K562 (cell line): ENCODE results near the gene TRIM27. TPM values are rescaled to one million over a fixed set of nuclear protein-coding genes. Genes with fewer than 3 reads are reported as not detected.

Source experiments
- ATAC-seq: fragments of 200-7000 bp; cut with Tn5 transposase; 3 replicates; pipeline ENCODE4 v1.9.1; 2020; ENCODE audit warnings: moderate library complexity
- BruUV-seq: library from RNA; stranded (reverse); fragments of 400-500 nt; replicated peaks from 2 replicates; lab custom pipeline; 2021; lab: Mats Ljungman, UMichigan
- CTCF ChIA-PET: fragments of 300-600 bp; formaldehyde crosslinking; extraction: SDS; loops from one replicate; lab custom pipeline; 2021; ENCODE audit warnings: low intra/inter-chr PET ratio; lab: Yijun Ruan, JAX
- POLR2A ChIA-PET: fragments of 300-600, 350-650 bp; sonication (Branson Sonifier 250); formaldehyde crosslinking; extraction: SDS; loops from one replicate; lab custom pipeline; 2021; ENCODE audit warnings: antibody characterized with exemption, inconsistent platforms; lab: Yijun Ruan, JAX
- DNase-seq, 4 experiments: peaks; one replicate each; pipeline versions ENCODE4 v3.0.0 to v3.0.0-alpha.2; 2011 to 2018; ENCODE audit warnings: low spot score in 3 of 4, mixed read lengths in 3 of 4; ENCODE audit errors: extremely low read depth in 1 of 4
- FAIRE-seq: peaks from 2 replicates; lab custom pipeline; 2011; peaks lifted over from hg19 to GRCh38; lab: Jason Lieb, UNC
- H2AFZ ChIP-seq: 2 replicates; pipeline ENCODE4 v1.6.0; 2011; ENCODE audit warnings: low read depth, low read length, control low read depth, inconsistent platforms
- H3K27ac ChIP-seq: fragments of 200-600 bp; 3 replicates; pipeline ENCODE4 v1.8.0; 2011; ENCODE audit warnings: low read depth, mild to moderate bottlenecking, control low read depth, inconsistent platforms, low read length, moderate library complexity, mixed read lengths; ENCODE audit errors: extremely low read depth
- H3K27me3 ChIP-seq, 2 experiments: fragments of 300-600 bp in 1 of 2; 2 replicates in 1 of 2; 3 replicates in 1 of 2; pipeline versions ENCODE4 v1.6.0 to v1.8.0; 2011; ENCODE audit warnings: inconsistent platforms in 2 of 2, low read length in 2 of 2, mild to moderate bottlenecking in 1 of 2, mixed read lengths in 1 of 2, moderate library complexity in 1 of 2; ENCODE audit not compliant: control insufficient read depth in 2 of 2, insufficient read depth in 2 of 2
- H3K36me3 ChIP-seq: fragments of 300-600 bp; 3 replicates; pipeline ENCODE4 v1.8.0; 2011; ENCODE audit warnings: mild to moderate bottlenecking, low read length, inconsistent platforms; ENCODE audit not compliant: control insufficient read depth, insufficient read depth
- H3K4me1 ChIP-seq, 2 experiments: fragments of 200-600 bp in 1 of 2; replicated peaks in 1 of 2; 2 replicates in 1 of 2; 3 replicates in 1 of 2; pipeline versions ENCODE4 v1.5.1 to v1.8.0; 2011; ENCODE audit warnings: inconsistent platforms in 2 of 2, low read length in 2 of 2, mild to moderate bottlenecking in 1 of 2, mixed read lengths in 1 of 2, moderate library complexity in 1 of 2; ENCODE audit not compliant: control insufficient read depth in 2 of 2, insufficient read depth in 2 of 2
- H3K4me2 ChIP-seq: 2 replicates; pipeline ENCODE4 v1.6.1; 2011; ENCODE audit warnings: low read length, control low read depth, inconsistent platforms, mixed read lengths; ENCODE audit not compliant: insufficient read depth
- H3K4me3 ChIP-seq: fragments of 200-600 bp; sonication (generic), shearing (Covaris generic); 2 replicates; pipeline ENCODE4 v1.5.1; 2016; ENCODE audit warnings: control low read depth, inconsistent platforms
- H3K79me2 ChIP-seq: fragments of 200-600 bp; 3 replicates; pipeline ENCODE4 v1.8.0; 2011; ENCODE audit warnings: low read length, inconsistent platforms; ENCODE audit not compliant: control insufficient read depth, insufficient read depth
- H3K9ac ChIP-seq, 2 experiments: 2 replicates each; pipeline versions ENCODE4 v1.6.0 to v1.6.1; 2011; ENCODE audit warnings: low read depth in 2 of 2, low read length in 2 of 2, control low read depth in 1 of 2, inconsistent platforms in 1 of 2, mild to moderate bottlenecking in 1 of 2, mixed read lengths in 1 of 2; ENCODE audit not compliant: insufficient read depth in 1 of 2
- H3K9me1 ChIP-seq: one replicate; pipeline ENCODE4 v1.6.0; 2011; ENCODE audit warnings: inconsistent platforms, mild to moderate bottlenecking, low read length, moderate library complexity; ENCODE audit not compliant: control insufficient read depth, insufficient read depth
- H3K9me3 ChIP-seq: replicated peaks from 2 replicates; pipeline ENCODE4 v1.5.1; 2011; ENCODE audit warnings: low read depth, low read length, inconsistent platforms; ENCODE audit not compliant: control insufficient read depth, insufficient read depth
- H4K20me1 ChIP-seq: replicated peaks from 2 replicates; pipeline ENCODE4 v1.6.1; 2011; ENCODE audit warnings: low read length, inconsistent platforms, mixed read lengths; ENCODE audit not compliant: control insufficient read depth, insufficient read depth
- ASH1L ChIP-seq: fragments of 450-650 bp; IDR thresholded peaks from 2 replicates; pipeline ENCODE4 v1.6.1; 2018; ENCODE audit warnings: borderline replicate concordance, mild to moderate bottlenecking, low read depth; ENCODE audit not compliant: partially characterized antibody
- E2F3 ChIP-seq: fragments of 250-450 bp; sonication (Bioruptor Pico); IDR thresholded peaks from 2 replicates; pipeline ENCODE4 v1.4.0; 2020; ENCODE audit warnings: mild to moderate bottlenecking
- HMG20B ChIP-seq: fragments of 250-450 bp; sonication (Bioruptor Pico); IDR thresholded peaks from 2 replicates; pipeline ENCODE4 v1.5.0; 2021; ENCODE audit warnings: mild to moderate bottlenecking
- LEF1 ChIP-seq: fragments of 450-650 bp; IDR thresholded peaks from 2 replicates; pipeline ENCODE4 v1.6.1; 2016; ENCODE audit warnings: mild to moderate bottlenecking
- NEUROD1 ChIP-seq: fragments of 150-350 bp; IDR thresholded peaks from 2 replicates; pipeline ENCODE4 v1.6.1; 2014; ENCODE audit warnings: borderline replicate concordance, low read length, low read depth; ENCODE audit not compliant: partially characterized antibody
- RBBP5 ChIP-seq: fragments of 200-600 bp; sonication (generic); IDR thresholded peaks from 2 replicates; pipeline ENCODE4 v1.6.1; 2012; ENCODE audit warnings: borderline replicate concordance, mild to moderate bottlenecking, low read length, control low read depth, inconsistent platforms; ENCODE audit not compliant: insufficient read depth, poor library complexity, severe bottlenecking
- RBFOX2 ChIP-seq: fragments of 200-400 bp; formaldehyde crosslinking; IDR thresholded peaks from 2 replicates; pipeline ENCODE4 v1.6.1; 2017; ENCODE audit warnings: low read depth, mild to moderate bottlenecking, low read length, moderate library complexity
- SMAD4 ChIP-seq: fragments of 250-450 bp; sonication (Bioruptor Pico); conservative IDR thresholded peaks from 2 replicates; pipeline ENCODE4 v1.8.0; 2021; ENCODE audit warnings: inconsistent platforms, mild to moderate bottlenecking, moderate library complexity
- YY1 ChIP-seq, 3 experiments: IDR thresholded peaks; 2 replicates each; pipeline ENCODE4 v1.6.1; 2011; ENCODE audit warnings: low read length in 2 of 3, mild to moderate bottlenecking in 2 of 3, moderate library complexity in 2 of 3, borderline replicate concordance in 1 of 3, control low read depth in 1 of 3, low read depth in 1 of 3; ENCODE audit not compliant: insufficient read depth in 3 of 3, insufficient replicate concordance in 2 of 3, control insufficient read depth in 1 of 3, insufficient read length in 1 of 3; ENCODE audit errors: extremely low read depth in 1 of 3
- WGBS: fragments of 100-300 bp; shearing (Covaris generic); methylation state at CpG from one replicate; pipeline ENCODE4 v1.1.6; 2016; ENCODE audit warnings: low coverage, mixed read lengths; ENCODE audit not compliant: insufficient coverage; ENCODE audit errors: missing lambda C conversion rate; 5-methylcytosine and 5-hydroxymethylcytosine counted together
- in situ Hi-C: fragments of 300-500 bp; cut with MboI; formaldehyde crosslinking; loops from 4 replicates; pipeline ENCODE4 v1.15.0; 2018; ENCODE audit warnings: inconsistent platforms, mixed read lengths
- intact Hi-C: fragments of 100-400 bp; cut with micrococcal nuclease; formaldehyde crosslinking; loops from 2 replicates; pipeline ENCODE4 v1.14.2; 2022
- polyA plus RNA-seq, 8 experiments: library from polyadenylated mRNA; depleted of rRNA in 4 of 8; stranded (reverse) in 5 of 8; unstranded in 3 of 8; fragments of >200 nt; fragmentation: Nextera tagmentation in 2 of 8; fragmentation: Illumina TruSeq in 1 of 8; extraction: Ambion mirVana in 2 of 8; extraction: Trizol in 1 of 8; gene quantifications; 2 replicates each; pipeline versions ENCODE4 v1.2.1 to v1.2.3, GENCODE V29; 2011 to 2014; ENCODE audit warnings: inconsistent platforms in 1 of 8, missing spikeins in 1 of 8
- total RNA-seq, 7 experiments: library from RNA; depleted of rRNA in 6 of 7; stranded (reverse); fragments of >200 nt in 6 of 7; fragmentation: Illumina TruSeq in 2 of 7; extraction: Trizol in 2 of 7; gene quantifications; 2 replicates each; pipeline versions ENCODE4 v1.2.1 to v1.2.3, GENCODE V29; 2011 to 2021; ENCODE audit warnings: low replicate concordance in 1 of 7
- TF ChIP-seq, protein P1 (sequence below): sonication (generic); formaldehyde crosslinking; IDR thresholded peaks from 2 replicates; pipeline ENCODE4 v1.8.0; 2022; ENCODE audit warnings: mild to moderate bottlenecking, missing genetic modification reagents

TRIM27 gene
- total and polyA plus RNA-seq, 9 of the 15 experiments (the other 6 are each of a cell fraction or from before 2014, with no cell fraction given) = 37.7 to 235 (median 122) TPM

- peak; percentile 74 for TF ChIP-seq RBBP5
- peak; percentile 88 for TF ChIP-seq RBFOX2
- peak; percentile 84 for TF ChIP-seq E2F3 (CRISPR knock-in tag)
- TF ChIP-seq ASH1L = peak; percentile 80
- peak; percentile 24; the same call in 1 of the 2 replicates for TF ChIP-seq SMAD4 (CRISPR knock-in tag)
Observed at GRCh38 chr6:28866205-28867085, 57.3 kb downstream of the TRIM27 start (continued).

GRCh38 chr6:28865401-28866204 lies 58.2 kb downstream of the TRIM27 start:
- BruUV-seq = TSS peak; percentile 93
- 88% methylated on average over 25 of the region's 25 CpGs for WGBS
- H4K20me1 ChIP-seq = no peaks in the 10 kb centered on the region
- no peaks in the 10 kb centered on the region for H3K9me1 ChIP-seq
- H3K4me3 ChIP-seq = no peak overlapping the region
- CTCF ChIA-PET = no interaction called here
- no peaks in the 10 kb centered on the region for H3K36me3 ChIP-seq
- DNase-seq (peak; percentile 31 to 61 (median 38)), ATAC-seq (no peak), FAIRE-seq (peak; percentile 32)
- H3K9me3 ChIP-seq = peaks cover 8% of the 10 kb centered on the region; the same call in 1 of the 2 replicates
- H3K27ac ChIP-seq = peak overlapping the region; percentile 79
- POLR2A ChIA-PET = interaction anchor here (0.6 to 3.8 kb wide), 12 partner anchors 10 to 130 kb away, joined by 3 to 28 read pairs (median 5); no protein-coding TSS in a partner anchor
- H3K27me3 ChIP-seq = no peaks in the 10 kb centered on the region
- no peak overlapping the region for H3K9ac ChIP-seq
- in situ Hi-C loops = no loop called here
- peak overlapping the region; percentile 7; the same call in 1 of the 2 replicates for H2AFZ ChIP-seq
- H3K79me2 ChIP-seq = no peaks in the 10 kb centered on the region
- H3K4me1 ChIP-seq = peaks cover 14 to 25% of the 10 kb centered on the region in 2 experiments; a peak in 4 of 5 replicates
- intact Hi-C loops = no loop called here
- no peak overlapping the region for H3K4me2 ChIP-seq
- TF ChIP-seq, protein P1, sequence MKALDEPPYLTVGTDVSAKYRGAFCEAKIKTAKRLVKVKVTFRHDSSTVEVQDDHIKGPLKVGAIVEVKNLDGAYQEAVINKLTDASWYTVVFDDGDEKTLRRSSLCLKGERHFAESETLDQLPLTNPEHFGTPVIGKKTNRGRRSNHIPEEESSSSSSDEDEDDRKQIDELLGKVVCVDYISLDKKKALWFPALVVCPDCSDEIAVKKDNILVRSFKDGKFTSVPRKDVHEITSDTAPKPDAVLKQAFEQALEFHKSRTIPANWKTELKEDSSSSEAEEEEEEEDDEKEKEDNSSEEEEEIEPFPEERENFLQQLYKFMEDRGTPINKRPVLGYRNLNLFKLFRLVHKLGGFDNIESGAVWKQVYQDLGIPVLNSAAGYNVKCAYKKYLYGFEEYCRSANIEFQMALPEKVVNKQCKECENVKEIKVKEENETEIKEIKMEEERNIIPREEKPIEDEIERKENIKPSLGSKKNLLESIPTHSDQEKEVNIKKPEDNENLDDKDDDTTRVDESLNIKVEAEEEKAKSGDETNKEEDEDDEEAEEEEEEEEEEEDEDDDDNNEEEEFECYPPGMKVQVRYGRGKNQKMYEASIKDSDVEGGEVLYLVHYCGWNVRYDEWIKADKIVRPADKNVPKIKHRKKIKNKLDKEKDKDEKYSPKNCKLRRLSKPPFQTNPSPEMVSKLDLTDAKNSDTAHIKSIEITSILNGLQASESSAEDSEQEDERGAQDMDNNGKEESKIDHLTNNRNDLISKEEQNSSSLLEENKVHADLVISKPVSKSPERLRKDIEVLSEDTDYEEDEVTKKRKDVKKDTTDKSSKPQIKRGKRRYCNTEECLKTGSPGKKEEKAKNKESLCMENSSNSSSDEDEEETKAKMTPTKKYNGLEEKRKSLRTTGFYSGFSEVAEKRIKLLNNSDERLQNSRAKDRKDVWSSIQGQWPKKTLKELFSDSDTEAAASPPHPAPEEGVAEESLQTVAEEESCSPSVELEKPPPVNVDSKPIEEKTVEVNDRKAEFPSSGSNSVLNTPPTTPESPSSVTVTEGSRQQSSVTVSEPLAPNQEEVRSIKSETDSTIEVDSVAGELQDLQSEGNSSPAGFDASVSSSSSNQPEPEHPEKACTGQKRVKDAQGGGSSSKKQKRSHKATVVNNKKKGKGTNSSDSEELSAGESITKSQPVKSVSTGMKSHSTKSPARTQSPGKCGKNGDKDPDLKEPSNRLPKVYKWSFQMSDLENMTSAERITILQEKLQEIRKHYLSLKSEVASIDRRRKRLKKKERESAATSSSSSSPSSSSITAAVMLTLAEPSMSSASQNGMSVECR = no peak
- TF ChIP-seq YY1 (IDR thresholded peaks at IDR 0.05; ENCODE audit: borderline replicate concordance in 1 of 3, control insufficient read depth in 1 of 3, extremely low read depth in 1 of 3, insufficient read depth in 3 of 3, insufficient read length in 1 of 3, insufficient replicate concordance in 2 of 3, low read depth in 1 of 3, low read length in 2 of 3) = no peak
- TF ChIP-seq RBFOX2 = peak; percentile 38; the same call in 1 of the 2 replicates
- TF ChIP-seq NEUROD1 = no peak
- TF ChIP-seq HMG20B = no peak
- TF ChIP-seq LEF1 = no peak
